HG03066 (cell line): ENCODE results near the gene NHLRC2.

ENCODE experiments used
- ATAC-seq: cut with Tn5 transposase; IDR thresholded peaks from one replicate; pipeline ENCODE4 v1.9.1; 2021; ENCODE audit warnings: low read depth; ENCODE audit not compliant: unreplicated experiment

The NHLRC2 gene

GRCh38 chr10:113965683-113966082, 111.2 kb downstream of the NHLRC2 start:
- ATAC-seq: peak; percentile 30
